ENCODE measurements around the gene STK35.
"Not testable (repeated sequence)": the region's sequence is repeated elsewhere in the genome, so short reads cannot be mapped to it uniquely, and the experiment has no call there.

The STK35 gene

DNA sequence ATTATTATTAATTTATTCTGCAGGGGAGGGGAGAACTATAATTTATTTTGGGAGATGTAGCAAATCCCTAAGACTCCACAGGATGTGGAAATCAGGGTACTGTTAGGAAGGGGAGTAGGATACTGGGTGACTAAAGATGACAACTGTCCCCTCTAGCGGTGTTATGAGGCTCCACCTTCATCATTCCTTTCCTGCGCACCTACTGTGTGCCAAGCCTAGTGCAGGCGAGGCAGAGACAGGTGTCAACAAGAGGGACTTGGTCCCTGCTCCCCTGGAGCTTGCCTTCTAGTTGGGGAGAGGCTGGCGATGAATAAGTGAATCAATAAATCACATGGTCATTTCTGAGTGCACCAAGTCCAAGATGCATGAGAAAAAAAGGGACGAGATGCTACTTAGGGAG is 65.5 kb downstream of the STK35 start:
- Mint-ChIP-seq H3K9me3 (no peaks in the 10 kb centered on the region), H3K4me1 (no peaks in the 10 kb centered on the region), H3K27ac (no peak overlapping the region), H3K27me3 (ENCODE audit: low read depth) (peaks cover 43% of the 10 kb centered on the region), H3K36me3 (ENCODE audit: low read depth) (no peaks in the 10 kb centered on the region), H3K4me3 (no peak overlapping the region)
- TF ChIP-seq, protein P1, sequence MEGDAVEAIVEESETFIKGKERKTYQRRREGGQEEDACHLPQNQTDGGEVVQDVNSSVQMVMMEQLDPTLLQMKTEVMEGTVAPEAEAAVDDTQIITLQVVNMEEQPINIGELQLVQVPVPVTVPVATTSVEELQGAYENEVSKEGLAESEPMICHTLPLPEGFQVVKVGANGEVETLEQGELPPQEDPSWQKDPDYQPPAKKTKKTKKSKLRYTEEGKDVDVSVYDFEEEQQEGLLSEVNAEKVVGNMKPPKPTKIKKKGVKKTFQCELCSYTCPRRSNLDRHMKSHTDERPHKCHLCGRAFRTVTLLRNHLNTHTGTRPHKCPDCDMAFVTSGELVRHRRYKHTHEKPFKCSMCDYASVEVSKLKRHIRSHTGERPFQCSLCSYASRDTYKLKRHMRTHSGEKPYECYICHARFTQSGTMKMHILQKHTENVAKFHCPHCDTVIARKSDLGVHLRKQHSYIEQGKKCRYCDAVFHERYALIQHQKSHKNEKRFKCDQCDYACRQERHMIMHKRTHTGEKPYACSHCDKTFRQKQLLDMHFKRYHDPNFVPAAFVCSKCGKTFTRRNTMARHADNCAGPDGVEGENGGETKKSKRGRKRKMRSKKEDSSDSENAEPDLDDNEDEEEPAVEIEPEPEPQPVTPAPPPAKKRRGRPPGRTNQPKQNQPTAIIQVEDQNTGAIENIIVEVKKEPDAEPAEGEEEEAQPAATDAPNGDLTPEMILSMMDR (IDR thresholded peaks at IDR 0.05; ENCODE audit: unreplicated experiment in 3 of 3), result no peak

DNA sequence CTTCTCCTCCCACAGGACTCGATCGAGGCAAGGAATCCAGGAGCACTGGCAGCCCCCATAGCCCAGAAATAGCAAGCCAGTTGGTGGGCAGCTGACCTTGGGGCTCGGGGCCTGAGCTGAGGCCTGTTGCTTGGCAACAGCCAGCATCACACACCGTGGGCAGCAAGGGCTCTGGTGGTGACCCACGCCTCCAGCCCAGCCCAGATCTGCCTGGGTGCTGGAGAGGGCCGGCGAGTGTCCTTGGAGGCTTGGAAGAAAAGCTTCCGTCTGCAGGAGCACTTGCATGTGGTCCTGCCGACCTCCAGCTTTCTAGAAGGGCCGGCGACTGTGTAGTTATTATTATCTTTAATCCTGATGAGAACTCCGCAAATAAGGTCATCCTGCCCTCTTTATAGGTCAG is 67.3 kb downstream of the STK35 start:
- no peaks in the 10 kb centered on the region for H3K9me3 Mint-ChIP-seq
- no peak overlapping the region for H3K27ac Mint-ChIP-seq
- TF ChIP-seq, protein P1 (IDR thresholded peaks at IDR 0.05; ENCODE audit: unreplicated experiment in 3 of 3), result no peak
- no peaks in the 10 kb centered on the region for H3K4me1 Mint-ChIP-seq
- H3K4me3 Mint-ChIP-seq, result no peak overlapping the region
- no peaks in the 10 kb centered on the region for H3K36me3 Mint-ChIP-seq (ENCODE audit: low read depth)
- peaks cover 41% of the 10 kb centered on the region for H3K27me3 Mint-ChIP-seq (ENCODE audit: low read depth)

DNA sequence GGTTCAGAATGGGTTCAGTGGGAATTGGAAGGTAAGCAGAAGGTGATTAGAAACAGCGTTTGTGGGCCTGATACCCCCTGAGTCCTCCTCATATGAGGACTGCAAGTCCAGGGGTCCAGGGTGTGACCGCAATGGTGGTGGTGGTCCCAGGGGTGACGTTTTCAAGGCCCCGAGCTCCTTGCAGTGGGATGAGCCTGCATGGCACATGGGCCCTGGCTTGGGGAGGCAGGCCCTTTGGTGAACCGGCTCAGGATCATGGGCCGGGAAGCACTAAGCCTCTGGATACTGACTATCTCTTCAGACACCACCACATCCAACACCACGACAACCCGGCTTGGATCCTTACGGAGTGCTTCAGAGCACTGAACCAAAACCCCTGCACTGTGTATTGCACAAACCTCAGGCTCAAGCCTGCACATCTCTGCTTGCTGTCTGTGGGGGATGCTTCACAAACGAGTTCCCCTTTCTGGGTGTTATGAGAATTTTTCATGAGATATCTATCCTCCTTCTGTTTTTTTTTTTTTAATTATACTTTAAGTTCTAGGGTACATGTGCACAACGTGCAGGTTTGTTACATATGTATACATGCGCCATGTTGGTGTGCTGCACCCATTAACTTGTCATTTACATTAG is 67.9 kb downstream of the STK35 start:
- TF ChIP-seq, protein P1 (IDR thresholded peaks at IDR 0.05; ENCODE audit: unreplicated experiment in 3 of 3), result no peak
- Mint-ChIP-seq H3K27me3 (ENCODE audit: low read depth) (peaks cover 45% of the 10 kb centered on the region), H3K36me3 (ENCODE audit: low read depth) (no peaks in the 10 kb centered on the region), H3K4me3 (no peak overlapping the region), H3K27ac (no peak overlapping the region), H3K9me3 (no peaks in the 10 kb centered on the region), H3K4me1 (no peaks in the 10 kb centered on the region)

DNA sequence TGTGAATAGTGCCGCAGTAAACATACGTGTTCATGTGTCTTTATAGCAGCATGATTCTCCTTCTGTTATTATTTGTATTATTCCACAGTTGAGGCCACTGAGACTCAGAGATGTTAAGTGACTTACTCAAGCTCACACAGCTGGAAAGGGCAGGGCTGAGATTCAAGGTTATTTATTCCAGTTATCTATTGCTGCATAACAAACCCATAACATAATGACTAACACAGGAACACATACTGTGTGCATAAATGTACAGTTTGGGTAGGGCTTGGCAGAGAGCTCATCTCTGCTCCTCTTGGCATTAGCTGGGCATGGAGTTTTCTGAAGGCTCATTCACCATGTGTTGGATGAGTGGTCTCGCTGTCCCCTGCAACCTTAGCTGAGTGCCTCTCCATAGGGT is 68.8 kb downstream of the STK35 start:
- TF ChIP-seq, protein P1 (IDR thresholded peaks at IDR 0.05; ENCODE audit: unreplicated experiment in 3 of 3), result no peak
- H3K9me3 Mint-ChIP-seq, result no peaks in the 10 kb centered on the region
- no peak overlapping the region for H3K4me3 Mint-ChIP-seq
- no peak overlapping the region for H3K27ac Mint-ChIP-seq
- no peaks in the 10 kb centered on the region for H3K4me1 Mint-ChIP-seq
- peaks cover 41% of the 10 kb centered on the region for H3K27me3 Mint-ChIP-seq (ENCODE audit: low read depth)
- no peaks in the 10 kb centered on the region for H3K36me3 Mint-ChIP-seq (ENCODE audit: low read depth)

DNA sequence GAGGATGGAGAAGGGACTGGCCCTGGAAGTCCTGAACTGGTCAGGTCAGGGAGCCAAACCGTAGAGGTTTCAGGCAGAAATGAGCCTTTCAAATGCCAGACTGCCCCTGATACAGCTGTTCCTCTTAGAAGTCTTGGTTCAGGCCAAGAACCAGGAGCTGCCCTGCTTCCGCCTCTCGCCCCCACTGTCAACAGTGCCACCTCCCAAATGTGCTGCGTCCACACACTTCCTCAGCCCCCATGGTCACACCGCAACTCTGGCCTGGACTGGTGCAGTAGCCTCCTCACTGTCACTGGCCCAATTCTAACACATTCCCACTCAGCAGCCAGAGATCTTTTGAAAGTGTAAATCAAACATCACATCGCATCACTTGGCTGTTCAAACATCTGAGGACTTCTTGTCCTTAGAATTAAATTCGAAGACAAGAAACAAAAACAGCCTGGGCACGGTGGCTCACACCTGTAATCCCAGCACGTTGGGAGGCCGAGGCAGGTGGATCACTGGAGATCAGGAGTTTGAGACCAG is 69.7 kb downstream of the STK35 start:
- H3K9me3 Mint-ChIP-seq, result no peaks in the 10 kb centered on the region
- no peaks in the 10 kb centered on the region for H3K36me3 Mint-ChIP-seq (ENCODE audit: low read depth)
- H3K27me3 Mint-ChIP-seq (ENCODE audit: low read depth), result peaks cover 40% of the 10 kb centered on the region
- H3K4me3 Mint-ChIP-seq, result no peak overlapping the region
- no peak overlapping the region for H3K27ac Mint-ChIP-seq
- H3K4me1 Mint-ChIP-seq, result no peaks in the 10 kb centered on the region
- TF ChIP-seq, protein P1 (IDR thresholded peaks at IDR 0.05; ENCODE audit: unreplicated experiment in 3 of 3), result no peak

DNA sequence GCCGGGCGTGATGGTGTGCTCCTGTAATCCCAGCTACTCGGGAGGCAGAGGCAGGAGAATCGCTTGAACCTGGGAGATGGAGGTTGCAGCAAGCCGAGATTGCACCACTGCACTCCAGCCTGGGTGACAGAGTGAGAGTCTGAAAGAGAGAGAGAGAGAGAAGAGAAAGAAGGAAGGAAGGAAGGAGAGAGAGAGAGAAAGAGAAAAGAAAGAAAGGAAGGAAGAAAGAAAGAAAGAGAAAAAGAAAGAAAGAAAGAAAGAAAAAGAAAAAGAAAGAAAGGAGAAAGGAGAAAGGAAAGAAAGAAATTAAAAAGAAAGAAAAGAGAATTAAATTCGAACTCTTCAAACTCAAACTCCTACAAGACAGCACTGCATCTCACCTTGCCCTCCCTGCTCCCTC is 70.2 kb downstream of the STK35 start:
- not testable (repeated sequence) for H3K36me3 Mint-ChIP-seq (ENCODE audit: low read depth); H3K4me3 Mint-ChIP-seq; H3K4me1 Mint-ChIP-seq; H3K27ac Mint-ChIP-seq; H3K9me3 Mint-ChIP-seq
- H3K27me3 Mint-ChIP-seq (ENCODE audit: low read depth), result peaks cover 36% of the 10 kb centered on the region
